Posterior vena cava (tissue), 2 donors: ENCODE results near the gene SCTR. TPM values are rescaled to one million over a fixed set of nuclear protein-coding genes. Genes with fewer than 3 reads are reported as not detected.

Experiments used
- DNase-seq: peaks from one replicate; pipeline ENCODE4 v3.0.0-alpha.2; 2020; ENCODE audit warnings: low spot score
- intact Hi-C, 2 donors: fragments of 100-400 bp; cut with DNase I; formaldehyde crosslinking; loops; one replicate each; pipeline versions ENCODE4 v1.14.1 to v1.14.2; 2022 to 2023
- total RNA-seq, 2 donors: library from RNA; stranded (reverse); fragmentation: NEBNext Ultra II Directional; extraction: Animal tissue kit (Norgen Biotek cat#: 25700); gene quantifications; one replicate each; pipeline ENCODE4 v1.2.1, GENCODE V29; 2021
- donor health status: DM: yes; HTN: yes; CAD: no.
- donor health status: DM: yes; HTN: yes; CAD: no.

The SCTR gene
- total RNA-seq, 2 donors from 2014 or later: not detected

- intact Hi-C loops: no loop called here
- DNase-seq: no peak
These were observed 121.4 kb downstream of the SCTR start for GRCh38 chr2:119402645-119403560.

GRCh38 chr2:119402106-119402505, 122.2 kb downstream of the SCTR start:
- no peak for DNase-seq
- intact Hi-C loops: no loop called here

- no peak for DNase-seq
- intact Hi-C loops: no loop called here
These were observed 127.1 kb downstream of the SCTR start for GRCh38 chr2:119397196-119397595.

- DNase-seq: no peak
- intact Hi-C loops: no loop called here
These were observed 130.1 kb downstream of the SCTR start for GRCh38 chr2:119393971-119394748.

Other genes starting within 250 kb of the SCTR start
- gene C2orf76, start 157.6 kb downstream of the SCTR start, total RNA-seq: 10 to 100 TPM in 1 of 2 donors, 1 to 10 TPM in 1; 9.2 to 12.1 TPM
- 10 to 100 TPM; 56.6 to 63.1 TPM for gene DBI, start 157.5 kb downstream of the SCTR start, total RNA-seq
- gene TMEM37, start 92.6 kb downstream of the SCTR start, total RNA-seq: 1 to 10 TPM; 2.9 to 8.0 TPM
- 1 to 10 TPM; 3.2 to 3.4 TPM for gene CFAP221, start 20.0 kb upstream of the SCTR start, total RNA-seq
- 1 to 10 TPM; 5.3 TPM for gene TMEM177, start 154.7 kb upstream of the SCTR start, total RNA-seq
- gene PTPN4, start 235.4 kb upstream of the SCTR start, total RNA-seq: 10 to 100 TPM; 23.8 to 25.4 TPM